ENCODE results near the gene RALGPS1. TPM values are rescaled to one million over a fixed set of nuclear protein-coding genes. Genes with fewer than 3 reads are reported as not detected.

Gene RALGPS1
- total RNA-seq, 4 donors from 2014 or later, result 7.3 to 22.4 (median 15.4) TPM

GRCh38 chr9:127187231-127187956 lies 272.8 kb downstream of the RALGPS1 start:
- no peak overlapping the region for H3K4me3 ChIP-seq (ENCODE audit: low read depth, poor library complexity, severe bottlenecking)
- peak; percentile 86 to 91 for DNase-seq (ENCODE audit: low spot score in 2 of 2)
- WGBS, 2 donors, result 38 to 39% methylated on average over 14 of the region's 14 CpGs
- intact Hi-C loops (cut with DNase I; ENCODE audit: low total_unique reads), result no loop called here
- TF ChIP-seq, protein P1, sequence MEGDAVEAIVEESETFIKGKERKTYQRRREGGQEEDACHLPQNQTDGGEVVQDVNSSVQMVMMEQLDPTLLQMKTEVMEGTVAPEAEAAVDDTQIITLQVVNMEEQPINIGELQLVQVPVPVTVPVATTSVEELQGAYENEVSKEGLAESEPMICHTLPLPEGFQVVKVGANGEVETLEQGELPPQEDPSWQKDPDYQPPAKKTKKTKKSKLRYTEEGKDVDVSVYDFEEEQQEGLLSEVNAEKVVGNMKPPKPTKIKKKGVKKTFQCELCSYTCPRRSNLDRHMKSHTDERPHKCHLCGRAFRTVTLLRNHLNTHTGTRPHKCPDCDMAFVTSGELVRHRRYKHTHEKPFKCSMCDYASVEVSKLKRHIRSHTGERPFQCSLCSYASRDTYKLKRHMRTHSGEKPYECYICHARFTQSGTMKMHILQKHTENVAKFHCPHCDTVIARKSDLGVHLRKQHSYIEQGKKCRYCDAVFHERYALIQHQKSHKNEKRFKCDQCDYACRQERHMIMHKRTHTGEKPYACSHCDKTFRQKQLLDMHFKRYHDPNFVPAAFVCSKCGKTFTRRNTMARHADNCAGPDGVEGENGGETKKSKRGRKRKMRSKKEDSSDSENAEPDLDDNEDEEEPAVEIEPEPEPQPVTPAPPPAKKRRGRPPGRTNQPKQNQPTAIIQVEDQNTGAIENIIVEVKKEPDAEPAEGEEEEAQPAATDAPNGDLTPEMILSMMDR (IDR thresholded peaks at IDR 0.05), result no peak
- TF ChIP-seq POLR2A (IDR thresholded peaks at IDR 0.05), result no peak

DNA sequence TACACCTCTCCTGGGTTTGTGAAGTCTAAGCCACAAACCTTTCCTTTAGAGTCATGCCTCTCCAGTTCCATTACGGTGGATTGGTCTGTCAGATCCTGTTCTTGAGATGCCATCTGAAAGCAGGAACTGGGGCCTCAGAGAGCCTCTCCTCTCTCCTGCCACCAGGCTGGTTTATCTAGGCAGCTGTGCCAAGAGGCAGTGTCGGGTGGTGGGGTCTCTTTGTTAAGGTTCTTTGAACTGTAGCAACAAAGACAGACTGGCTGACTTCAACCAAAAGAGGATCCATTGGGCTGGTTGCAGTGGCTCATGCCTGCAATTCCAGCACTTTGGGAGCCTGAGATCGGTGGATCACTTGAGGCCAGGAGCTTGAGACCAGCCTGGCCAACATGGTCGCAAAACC lies 273.8 kb downstream of the RALGPS1 start:
- 87 to 95% methylated on average over 4 of the region's 4 CpGs for WGBS, 2 donors
- intact Hi-C loops (cut with DNase I; ENCODE audit: low total_unique reads), result no loop called here
- DNase-seq (ENCODE audit: low spot score in 2 of 2), result no peak
- TF ChIP-seq POLR2A (IDR thresholded peaks at IDR 0.05), result no peak
- TF ChIP-seq, protein P1 (IDR thresholded peaks at IDR 0.05), result no peak
- no peak overlapping the region for H3K4me3 ChIP-seq (ENCODE audit: low read depth, poor library complexity, severe bottlenecking)

GRCh38 chr9:127189628-127190027 lies 275.0 kb downstream of the RALGPS1 start:
- H3K4me3 ChIP-seq (ENCODE audit: low read depth, poor library complexity, severe bottlenecking), result no peak overlapping the region
- intact Hi-C loops (cut with DNase I; ENCODE audit: low total_unique reads), result no loop called here
- 75 to 86% methylated on average over 5 of the region's 5 CpGs for WGBS, 2 donors
- no peak for DNase-seq (ENCODE audit: low spot score in 2 of 2)
- no peak for TF ChIP-seq POLR2A (IDR thresholded peaks at IDR 0.05)

GRCh38 chr9:127192744-127193143 lies 278.2 kb downstream of the RALGPS1 start:
- DNase-seq (ENCODE audit: low spot score in 2 of 2), result no peak
- H3K4me3 ChIP-seq (ENCODE audit: low read depth, poor library complexity, severe bottlenecking), result no peak overlapping the region
- TF ChIP-seq, protein P1 (IDR thresholded peaks at IDR 0.05), result no peak
- TF ChIP-seq POLR2A (IDR thresholded peaks at IDR 0.05), result no peak
- 88 to 93% methylated on average over 3 of the region's 3 CpGs for WGBS, 2 donors
- intact Hi-C loops (cut with DNase I; ENCODE audit: low total_unique reads), result no loop called here

DNA sequence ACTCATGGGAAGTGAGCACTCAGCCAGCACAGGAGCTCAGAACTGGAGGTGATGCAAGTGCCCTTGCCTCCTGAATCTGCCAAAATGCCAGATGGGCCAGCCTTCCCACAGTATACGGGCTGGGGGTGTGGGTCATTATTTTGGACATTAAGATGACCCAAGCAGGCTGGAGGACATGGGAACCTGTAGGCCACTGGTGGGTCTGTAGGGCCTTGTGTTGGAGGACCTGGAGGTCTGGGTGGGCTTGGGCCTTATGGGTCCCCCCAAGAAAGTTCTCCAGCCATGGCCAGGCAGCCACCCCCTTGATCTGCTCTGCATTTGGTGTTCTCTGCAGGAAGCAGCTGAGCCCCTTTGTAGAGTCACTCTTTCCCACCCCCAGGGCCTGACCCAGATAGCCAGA lies 278.9 kb downstream of the RALGPS1 start:
- H3K4me3 ChIP-seq (ENCODE audit: low read depth, poor library complexity, severe bottlenecking), result no peak overlapping the region
- no peak for DNase-seq (ENCODE audit: low spot score in 2 of 2)
- intact Hi-C loops (cut with DNase I; ENCODE audit: low total_unique reads), result no loop called here
- WGBS, 2 donors, result 93 to 100% methylated on average over 1 of the region's 1 CpG
- TF ChIP-seq POLR2A (IDR thresholded peaks at IDR 0.05), result no peak
- TF ChIP-seq, protein P1 (IDR thresholded peaks at IDR 0.05), result no peak

DNA sequence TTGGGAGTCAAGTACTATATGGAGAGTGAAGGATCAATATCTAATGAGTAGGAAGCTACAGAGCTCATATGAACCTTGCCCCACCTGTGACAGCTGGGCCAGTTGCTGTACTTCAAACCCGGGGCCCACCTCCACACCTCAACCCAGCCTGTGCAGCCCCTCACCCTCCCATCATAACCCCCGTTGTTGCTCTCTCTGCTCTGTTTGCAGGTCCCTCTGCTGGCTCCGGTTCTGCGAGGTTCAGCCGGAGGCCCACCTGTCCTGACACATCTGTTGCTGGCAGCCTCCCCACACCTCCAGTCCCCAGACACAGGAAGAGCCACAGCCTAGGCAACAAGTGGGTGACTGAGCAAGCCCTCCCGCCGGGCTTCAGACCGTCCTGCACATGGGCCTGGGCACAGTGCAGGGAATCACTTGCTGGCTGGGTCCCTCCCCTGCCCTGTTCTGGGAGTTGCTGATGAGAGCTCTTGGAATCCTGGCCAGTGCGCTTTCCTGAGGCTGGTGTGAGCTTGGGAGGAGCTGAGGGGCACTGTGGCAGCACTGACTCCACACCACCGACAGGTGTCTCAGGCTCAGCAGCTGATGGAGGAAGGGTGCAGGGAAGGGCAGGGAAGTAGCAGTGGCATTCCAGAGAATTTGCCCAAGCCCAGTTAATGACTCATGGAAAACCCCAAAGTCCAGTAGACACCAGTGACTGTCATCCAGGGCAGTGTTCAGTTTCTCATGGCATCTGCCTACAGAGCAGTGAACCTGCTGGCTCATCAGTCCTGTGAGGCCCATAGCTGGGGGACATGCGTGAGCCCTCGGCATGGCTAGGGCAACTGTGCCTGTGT lies 280.5 kb downstream of the RALGPS1 start:
- DNase-seq (ENCODE audit: low spot score in 2 of 2), result no peak
- no peak overlapping the region for H3K4me3 ChIP-seq (ENCODE audit: low read depth, poor library complexity, severe bottlenecking)
- no peak for TF ChIP-seq POLR2A (IDR thresholded peaks at IDR 0.05)
- TF ChIP-seq, protein P1 (IDR thresholded peaks at IDR 0.05), result no peak
- 70 to 72% methylated on average over 9 to 12 of the region's 12 CpGs for WGBS, 2 donors
- intact Hi-C loops (cut with DNase I; ENCODE audit: low total_unique reads), result no loop called here

Data from lower leg skin (tissue), 4 donors.